Brain microvascular endothelial cell (primary cell): ENCODE results near the gene WIPF1.

Experiments
- DNase-seq: peaks from one replicate; pipeline ENCODE4 v3.0.0-alpha.2; 2020
- H3K27ac ChIP-seq: fragments of 250-450 bp; sonication (Bioruptor Pico); 2 replicates; pipeline ENCODE4 v1.5.1; 2020; ENCODE audit warnings: mild to moderate bottlenecking, moderate library complexity
- H3K27me3 ChIP-seq: fragments of 250-450 bp; sonication (Bioruptor Pico); replicated peaks from 2 replicates; pipeline ENCODE4 v1.5.1; 2020; ENCODE audit warnings: mild to moderate bottlenecking
- H3K36me3 ChIP-seq: fragments of 250-450 bp; sonication (Bioruptor Pico); replicated peaks from 2 replicates; pipeline ENCODE4 v1.5.1; 2020; ENCODE audit warnings: mild to moderate bottlenecking
- H3K4me3 ChIP-seq: 2 replicates; pipeline ENCODE4 v1.5.1; 2011; ENCODE audit warnings: low read depth, mild to moderate bottlenecking, control low read depth, low read length, moderate library complexity
- in situ Hi-C: cut with HindIII; loops from 2 replicates; pipeline ENCODE4 v1.10.0; 2017; ENCODE audit warnings: low sequenced_read_pairs, low pct_ligation_motif_present
- TF ChIP-seq, protein P1 (sequence below): IDR thresholded peaks from 2 replicates; pipeline ENCODE4 v1.5.1; 2011; ENCODE audit warnings: low read depth, mild to moderate bottlenecking, moderate library complexity, low read length, control low read depth, inconsistent platforms; ENCODE audit errors: missing control alignments

WIPF1 gene

GRCh38 chr2:174627216-174627615 lies 29.6 kb upstream of the WIPF1 start:
- DNase-seq: no peak
- Histone ChIP-seq H3K27me3 (no peaks in the 10 kb centered on the region), H3K36me3 (no peaks in the 10 kb centered on the region), H3K4me3 (no peak overlapping the region), H3K27ac (no peak overlapping the region)
- in situ Hi-C loops: no loop called here
- TF ChIP-seq, protein P1, sequence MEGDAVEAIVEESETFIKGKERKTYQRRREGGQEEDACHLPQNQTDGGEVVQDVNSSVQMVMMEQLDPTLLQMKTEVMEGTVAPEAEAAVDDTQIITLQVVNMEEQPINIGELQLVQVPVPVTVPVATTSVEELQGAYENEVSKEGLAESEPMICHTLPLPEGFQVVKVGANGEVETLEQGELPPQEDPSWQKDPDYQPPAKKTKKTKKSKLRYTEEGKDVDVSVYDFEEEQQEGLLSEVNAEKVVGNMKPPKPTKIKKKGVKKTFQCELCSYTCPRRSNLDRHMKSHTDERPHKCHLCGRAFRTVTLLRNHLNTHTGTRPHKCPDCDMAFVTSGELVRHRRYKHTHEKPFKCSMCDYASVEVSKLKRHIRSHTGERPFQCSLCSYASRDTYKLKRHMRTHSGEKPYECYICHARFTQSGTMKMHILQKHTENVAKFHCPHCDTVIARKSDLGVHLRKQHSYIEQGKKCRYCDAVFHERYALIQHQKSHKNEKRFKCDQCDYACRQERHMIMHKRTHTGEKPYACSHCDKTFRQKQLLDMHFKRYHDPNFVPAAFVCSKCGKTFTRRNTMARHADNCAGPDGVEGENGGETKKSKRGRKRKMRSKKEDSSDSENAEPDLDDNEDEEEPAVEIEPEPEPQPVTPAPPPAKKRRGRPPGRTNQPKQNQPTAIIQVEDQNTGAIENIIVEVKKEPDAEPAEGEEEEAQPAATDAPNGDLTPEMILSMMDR: no peak

DNA sequence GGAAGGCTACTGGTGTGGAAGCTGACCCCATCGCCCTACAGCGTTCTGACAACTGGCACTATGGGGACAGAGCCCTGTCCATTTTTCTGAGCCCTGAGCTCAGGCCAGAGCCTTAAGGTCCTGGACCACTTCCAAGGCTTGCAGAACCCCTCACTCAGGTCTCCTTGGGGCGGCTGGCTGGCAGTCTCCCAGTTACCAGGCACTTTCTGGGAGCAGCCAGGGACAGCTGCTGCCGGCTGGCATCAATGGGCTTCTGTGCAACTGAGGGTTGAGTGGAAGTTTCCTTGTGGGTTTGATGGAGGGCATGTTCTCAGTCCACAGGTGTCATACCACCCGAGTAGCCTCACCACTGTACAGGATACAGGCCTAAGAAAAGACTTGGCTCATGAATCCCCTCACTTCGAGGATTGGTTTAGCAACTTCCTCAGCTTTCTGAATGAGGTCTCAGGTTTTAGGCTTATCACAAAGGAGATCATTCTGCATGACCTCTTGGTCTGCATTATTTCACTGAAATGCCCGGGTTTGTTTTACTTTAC lies 27.4 kb upstream of the WIPF1 start:
- H3K36me3 ChIP-seq: no peaks in the 10 kb centered on the region
- in situ Hi-C loops: no loop called here
- no peak overlapping the region for H3K4me3 ChIP-seq
- H3K27ac ChIP-seq: no peak overlapping the region
- no peaks in the 10 kb centered on the region for H3K27me3 ChIP-seq
- DNase-seq: no peak
- TF ChIP-seq, protein P1: no peak

DNA sequence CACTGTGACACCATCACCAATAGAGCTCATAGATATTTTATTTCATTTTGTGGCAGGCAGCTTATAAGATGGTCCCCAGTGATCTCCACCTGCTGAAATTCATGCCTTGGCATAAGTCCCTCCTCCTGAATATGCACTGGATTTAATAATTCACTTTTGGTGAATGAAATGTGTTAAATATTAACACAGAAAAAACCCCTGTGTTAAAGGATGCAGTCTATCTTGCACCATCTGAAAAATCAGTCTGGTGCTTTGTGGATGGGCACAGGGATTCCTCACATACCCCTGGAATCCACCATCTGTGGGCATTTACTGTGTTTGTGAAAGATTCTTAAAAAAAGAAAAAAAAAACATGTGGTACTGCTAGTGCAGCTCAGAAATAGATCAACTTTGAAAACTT lies 26.1 kb upstream of the WIPF1 start:
- in situ Hi-C loops: no loop called here
- TF ChIP-seq, protein P1: no peak
- H3K36me3 ChIP-seq: no peaks in the 10 kb centered on the region
- no peaks in the 10 kb centered on the region for H3K27me3 ChIP-seq
- no peak for DNase-seq
- no peak overlapping the region for H3K4me3 ChIP-seq
- no peak overlapping the region for H3K27ac ChIP-seq

DNA sequence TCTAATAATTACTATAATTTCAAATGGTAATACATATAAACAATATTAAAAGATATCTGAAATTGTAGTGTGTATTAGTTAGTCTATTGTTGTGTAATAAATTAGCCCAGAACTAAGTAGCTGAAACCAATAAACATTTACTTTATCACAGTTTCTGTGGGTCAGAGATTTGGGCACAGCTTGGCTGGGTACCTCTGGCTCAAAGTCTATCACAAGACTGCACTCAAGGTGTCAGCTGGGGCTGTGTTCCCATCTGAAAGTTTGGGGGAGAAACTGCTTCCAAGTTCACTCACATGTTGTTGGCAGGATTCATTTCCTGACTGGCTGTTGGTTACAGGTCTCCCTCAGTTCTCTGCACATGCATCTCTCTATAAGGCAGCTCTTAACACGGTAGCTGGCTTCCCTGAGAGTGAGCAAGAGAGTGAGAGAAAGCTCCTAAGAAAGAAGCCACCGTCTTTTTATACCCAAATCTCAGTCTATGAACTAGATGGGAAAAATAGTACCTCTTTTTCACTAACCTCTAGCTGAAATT lies 25.6 kb upstream of the WIPF1 start:
- in situ Hi-C loops: no loop called here
- Histone ChIP-seq H3K4me3 (no peak overlapping the region), H3K27me3 (no peaks in the 10 kb centered on the region), H3K27ac (no peak overlapping the region), H3K36me3 (no peaks in the 10 kb centered on the region)
- no peak for DNase-seq
- TF ChIP-seq, protein P1: no peak

- TF ChIP-seq, protein P1: no peak
- Histone ChIP-seq H3K27ac (no peak overlapping the region), H3K36me3 (no peaks in the 10 kb centered on the region)
These were observed 23.7 kb upstream of the WIPF1 start for GRCh38 chr2:174621323-174621722.

DNA sequence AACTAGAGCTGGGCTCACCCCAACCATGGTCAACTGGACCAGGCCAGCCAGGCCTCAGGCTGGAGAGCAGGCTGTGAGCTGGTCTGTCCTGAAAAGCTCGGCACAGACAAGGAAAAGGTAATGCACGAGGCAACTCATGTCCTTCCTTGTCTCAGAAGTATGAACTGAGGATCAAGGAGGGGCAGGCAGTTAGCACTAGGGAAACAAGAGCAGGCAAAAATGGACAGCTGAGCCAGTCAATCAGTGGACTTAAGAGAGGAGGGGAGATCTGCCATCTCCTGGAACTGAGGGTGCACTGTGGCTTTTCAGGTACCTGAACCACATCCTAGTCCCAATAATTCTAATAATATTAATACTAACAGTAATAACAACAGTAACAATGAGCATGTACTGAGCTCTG lies 20.6 kb upstream of the WIPF1 start:
- Histone ChIP-seq H3K27ac (no peak overlapping the region), H3K27me3 (no peaks in the 10 kb centered on the region), H3K36me3 (no peaks in the 10 kb centered on the region), H3K4me3 (no peak overlapping the region)
- DNase-seq: no peak
- TF ChIP-seq, protein P1: no peak
- in situ Hi-C loops: no loop called here

More at GRCh38 chr2:174621323-174621722, 23.7 kb upstream of the WIPF1 start:
- Histone ChIP-seq H3K4me3 (no peak overlapping the region), H3K27me3 (no peaks in the 10 kb centered on the region)
- in situ Hi-C loops: no loop called here
- no peak for DNase-seq
